IPS-18c (cell line): ENCODE data around the gene CSNK1A1.
"Not testable (repeated sequence)": the region's sequence is repeated elsewhere in the genome, so short reads cannot be mapped to it uniquely, and the experiment has no call there.

Source experiments
- H3K4me3 ChIP-seq: 2 replicates; pipeline ENCODE4 v1.7.0; 2013; ENCODE audit warnings: low read depth, mild to moderate bottlenecking, low read length, moderate library complexity; ENCODE audit not compliant: insufficient read depth
- H3K9me3 ChIP-seq: one replicate; pipeline ENCODE4 v1.6.1; 2013; ENCODE audit warnings: mild to moderate bottlenecking, low read length, moderate library complexity; ENCODE audit not compliant: control insufficient read depth, insufficient read depth

The CSNK1A1 gene

GRCh38 chr5:149545327-149545726 is 5.9 kb downstream of the CSNK1A1 start:
- Histone ChIP-seq H3K9me3 (peaks cover 2% of the 10 kb centered on the region), H3K4me3 (no peak overlapping the region)

- H3K4me3 ChIP-seq, result no peak overlapping the region
Observed at GRCh38 chr5:149544028-149544420, 7.2 kb downstream of the CSNK1A1 start.

GRCh38 chr5:149543361-149544027 is 7.7 kb downstream of the CSNK1A1 start:
- Histone ChIP-seq H3K4me3 (no peak overlapping the region), H3K9me3 (peaks cover 2% of the 10 kb centered on the region)

More at GRCh38 chr5:149544028-149544420, 7.2 kb downstream of the CSNK1A1 start:
- peaks cover 2% of the 10 kb centered on the region for H3K9me3 ChIP-seq

GRCh38 chr5:149541893-149542292 is 9.3 kb downstream of the CSNK1A1 start:
- Histone ChIP-seq H3K4me3 (no peak overlapping the region), H3K9me3 (peaks cover 2% of the 10 kb centered on the region)

GRCh38 chr5:149540089-149540488 is 11.2 kb downstream of the CSNK1A1 start:
- Histone ChIP-seq H3K4me3 (no peak overlapping the region), H3K9me3 (peaks cover 2% of the 10 kb centered on the region)

- no peak overlapping the region for H3K4me3 ChIP-seq
- peaks cover 2% of the 10 kb centered on the region for H3K9me3 ChIP-seq
Observed at GRCh38 chr5:149537374-149537975, 13.8 kb downstream of the CSNK1A1 start.

GRCh38 chr5:149535787-149536186 is 15.5 kb downstream of the CSNK1A1 start:
- not testable (repeated sequence) for H3K9me3 ChIP-seq, H3K4me3 ChIP-seq

GRCh38 chr5:149532413-149532812 is 18.8 kb downstream of the CSNK1A1 start:
- H3K4me3 ChIP-seq, result no peak overlapping the region
- no peaks in the 10 kb centered on the region for H3K9me3 ChIP-seq

GRCh38 chr5:149529463-149529862 is 21.8 kb downstream of the CSNK1A1 start:
- H3K4me3 ChIP-seq, result no peak overlapping the region
- no peaks in the 10 kb centered on the region for H3K9me3 ChIP-seq

GRCh38 chr5:149528281-149529060 is 22.8 kb downstream of the CSNK1A1 start:
- no peak overlapping the region for H3K4me3 ChIP-seq
- no peaks in the 10 kb centered on the region for H3K9me3 ChIP-seq

GRCh38 chr5:149526845-149527590 is 24.2 kb downstream of the CSNK1A1 start:
- H3K4me3 ChIP-seq, result no peak overlapping the region
- H3K9me3 ChIP-seq, result no peaks in the 10 kb centered on the region

- Histone ChIP-seq H3K4me3 (no peak overlapping the region), H3K9me3 (no peaks in the 10 kb centered on the region)
Observed at GRCh38 chr5:149521739-149522685, 29.2 kb downstream of the CSNK1A1 start.

- H3K4me3 ChIP-seq, result no peak overlapping the region
- H3K9me3 ChIP-seq, result no peaks in the 10 kb centered on the region
Observed at GRCh38 chr5:149519601-149520000, 31.6 kb downstream of the CSNK1A1 start.

GRCh38 chr5:149518620-149519019 is 32.6 kb downstream of the CSNK1A1 start:
- H3K9me3 ChIP-seq, result no peaks in the 10 kb centered on the region
- no peak overlapping the region for H3K4me3 ChIP-seq

- H3K9me3 ChIP-seq, result no peaks in the 10 kb centered on the region
- no peak overlapping the region for H3K4me3 ChIP-seq
Observed at GRCh38 chr5:149517461-149518122, 33.6 kb downstream of the CSNK1A1 start.

GRCh38 chr5:149514512-149514911 is 36.7 kb downstream of the CSNK1A1 start:
- H3K9me3 ChIP-seq, result no peaks in the 10 kb centered on the region
- no peak overlapping the region for H3K4me3 ChIP-seq
